Measurements from ENCODE around the gene EFCAB6. TPM values are rescaled to one million over a fixed set of nuclear protein-coding genes. Genes with fewer than 3 reads are reported as not detected.
A peak's percentile ranks its signal among the peaks of the same experiment; 100 is the strongest.

Gene EFCAB6
- total RNA-seq, 1 experiment from 2014 or later = 0.21 TPM

DNA sequence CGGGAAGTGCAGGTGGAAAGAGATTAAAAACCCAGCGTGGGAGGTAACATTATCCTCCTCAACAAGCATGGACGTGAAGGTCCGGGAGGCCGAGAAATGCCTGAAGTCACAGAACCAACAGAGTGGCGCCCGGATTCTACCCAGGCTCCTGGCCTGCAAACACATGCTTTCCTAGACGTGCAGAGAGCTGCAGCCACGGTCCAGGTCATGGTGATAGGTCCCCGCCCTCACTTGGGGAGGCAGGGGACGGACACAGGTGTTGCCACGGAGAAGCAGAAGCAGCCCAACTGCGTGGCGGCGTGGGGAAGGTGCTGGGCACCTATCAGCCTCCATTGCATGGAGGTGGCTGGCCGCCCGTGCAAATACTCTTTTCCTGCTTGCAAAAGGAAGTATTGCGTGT is 251.5 kb downstream of the EFCAB6 start:
- no peaks in the 10 kb centered on the region for H3K27me3 ChIP-seq (ENCODE audit: control insufficient read depth, insufficient read depth, low read length)
- no peaks in the 10 kb centered on the region for H3K4me1 ChIP-seq (ENCODE audit: control insufficient read depth, insufficient read depth, low read length)
- H3K27ac ChIP-seq (ENCODE audit: low read length) = no peak overlapping the region
- POLR2A ChIA-PET = no interaction called here
- no TSS peak for BruUV-seq (replicated peaks)
- peaks cover 3% of the 10 kb centered on the region; the same call in 1 of the 2 replicates for H3K9me3 ChIP-seq (ENCODE audit: control insufficient read depth, insufficient read depth, low read depth, low read length)
- no peak for ATAC-seq
- no peaks in the 10 kb centered on the region for H3K36me3 ChIP-seq (ENCODE audit: control insufficient read depth, insufficient read depth, low read length)
- TF ChIP-seq SIN3A (IDR thresholded peaks at IDR 0.05; ENCODE audit: borderline replicate concordance, insufficient read depth, low read depth, low read length) (no peak), TCF7L2 (IDR thresholded peaks at IDR 0.05; ENCODE audit: low read depth, low read length) (no peak), POLR2AphosphoS5 (IDR thresholded peaks at IDR 0.05; ENCODE audit: low read depth, low read length) (no peak)
- TF ChIP-seq, protein P1, sequence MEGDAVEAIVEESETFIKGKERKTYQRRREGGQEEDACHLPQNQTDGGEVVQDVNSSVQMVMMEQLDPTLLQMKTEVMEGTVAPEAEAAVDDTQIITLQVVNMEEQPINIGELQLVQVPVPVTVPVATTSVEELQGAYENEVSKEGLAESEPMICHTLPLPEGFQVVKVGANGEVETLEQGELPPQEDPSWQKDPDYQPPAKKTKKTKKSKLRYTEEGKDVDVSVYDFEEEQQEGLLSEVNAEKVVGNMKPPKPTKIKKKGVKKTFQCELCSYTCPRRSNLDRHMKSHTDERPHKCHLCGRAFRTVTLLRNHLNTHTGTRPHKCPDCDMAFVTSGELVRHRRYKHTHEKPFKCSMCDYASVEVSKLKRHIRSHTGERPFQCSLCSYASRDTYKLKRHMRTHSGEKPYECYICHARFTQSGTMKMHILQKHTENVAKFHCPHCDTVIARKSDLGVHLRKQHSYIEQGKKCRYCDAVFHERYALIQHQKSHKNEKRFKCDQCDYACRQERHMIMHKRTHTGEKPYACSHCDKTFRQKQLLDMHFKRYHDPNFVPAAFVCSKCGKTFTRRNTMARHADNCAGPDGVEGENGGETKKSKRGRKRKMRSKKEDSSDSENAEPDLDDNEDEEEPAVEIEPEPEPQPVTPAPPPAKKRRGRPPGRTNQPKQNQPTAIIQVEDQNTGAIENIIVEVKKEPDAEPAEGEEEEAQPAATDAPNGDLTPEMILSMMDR (IDR thresholded peaks at IDR 0.05) = no peak
- TF ChIP-seq, protein P2, sequence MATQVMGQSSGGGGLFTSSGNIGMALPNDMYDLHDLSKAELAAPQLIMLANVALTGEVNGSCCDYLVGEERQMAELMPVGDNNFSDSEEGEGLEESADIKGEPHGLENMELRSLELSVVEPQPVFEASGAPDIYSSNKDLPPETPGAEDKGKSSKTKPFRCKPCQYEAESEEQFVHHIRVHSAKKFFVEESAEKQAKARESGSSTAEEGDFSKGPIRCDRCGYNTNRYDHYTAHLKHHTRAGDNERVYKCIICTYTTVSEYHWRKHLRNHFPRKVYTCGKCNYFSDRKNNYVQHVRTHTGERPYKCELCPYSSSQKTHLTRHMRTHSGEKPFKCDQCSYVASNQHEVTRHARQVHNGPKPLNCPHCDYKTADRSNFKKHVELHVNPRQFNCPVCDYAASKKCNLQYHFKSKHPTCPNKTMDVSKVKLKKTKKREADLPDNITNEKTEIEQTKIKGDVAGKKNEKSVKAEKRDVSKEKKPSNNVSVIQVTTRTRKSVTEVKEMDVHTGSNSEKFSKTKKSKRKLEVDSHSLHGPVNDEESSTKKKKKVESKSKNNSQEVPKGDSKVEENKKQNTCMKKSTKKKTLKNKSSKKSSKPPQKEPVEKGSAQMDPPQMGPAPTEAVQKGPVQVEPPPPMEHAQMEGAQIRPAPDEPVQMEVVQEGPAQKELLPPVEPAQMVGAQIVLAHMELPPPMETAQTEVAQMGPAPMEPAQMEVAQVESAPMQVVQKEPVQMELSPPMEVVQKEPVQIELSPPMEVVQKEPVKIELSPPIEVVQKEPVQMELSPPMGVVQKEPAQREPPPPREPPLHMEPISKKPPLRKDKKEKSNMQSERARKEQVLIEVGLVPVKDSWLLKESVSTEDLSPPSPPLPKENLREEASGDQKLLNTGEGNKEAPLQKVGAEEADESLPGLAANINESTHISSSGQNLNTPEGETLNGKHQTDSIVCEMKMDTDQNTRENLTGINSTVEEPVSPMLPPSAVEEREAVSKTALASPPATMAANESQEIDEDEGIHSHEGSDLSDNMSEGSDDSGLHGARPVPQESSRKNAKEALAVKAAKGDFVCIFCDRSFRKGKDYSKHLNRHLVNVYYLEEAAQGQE (IDR thresholded peaks at IDR 0.05; ENCODE audit: insufficient read depth in 1 of 2, low read depth in 2 of 2, low read length in 1 of 2) = no peak
- in situ Hi-C loops (cut with HindIII; ENCODE audit: low pct_unique_long_range_greater_than_20kb, low sequenced_read_pairs) = no loop called here
- no peak overlapping the region for H3K4me3 ChIP-seq (ENCODE audit: low read depth in 2 of 2, low read length in 2 of 2)
- intact Hi-C loops (cut with micrococcal nuclease; ENCODE audit: unreplicated experiment) = no loop called here
- no peak for DNase-seq (ENCODE audit: low read depth, low spot score)
- CTCF ChIA-PET = no interaction called here

DNA sequence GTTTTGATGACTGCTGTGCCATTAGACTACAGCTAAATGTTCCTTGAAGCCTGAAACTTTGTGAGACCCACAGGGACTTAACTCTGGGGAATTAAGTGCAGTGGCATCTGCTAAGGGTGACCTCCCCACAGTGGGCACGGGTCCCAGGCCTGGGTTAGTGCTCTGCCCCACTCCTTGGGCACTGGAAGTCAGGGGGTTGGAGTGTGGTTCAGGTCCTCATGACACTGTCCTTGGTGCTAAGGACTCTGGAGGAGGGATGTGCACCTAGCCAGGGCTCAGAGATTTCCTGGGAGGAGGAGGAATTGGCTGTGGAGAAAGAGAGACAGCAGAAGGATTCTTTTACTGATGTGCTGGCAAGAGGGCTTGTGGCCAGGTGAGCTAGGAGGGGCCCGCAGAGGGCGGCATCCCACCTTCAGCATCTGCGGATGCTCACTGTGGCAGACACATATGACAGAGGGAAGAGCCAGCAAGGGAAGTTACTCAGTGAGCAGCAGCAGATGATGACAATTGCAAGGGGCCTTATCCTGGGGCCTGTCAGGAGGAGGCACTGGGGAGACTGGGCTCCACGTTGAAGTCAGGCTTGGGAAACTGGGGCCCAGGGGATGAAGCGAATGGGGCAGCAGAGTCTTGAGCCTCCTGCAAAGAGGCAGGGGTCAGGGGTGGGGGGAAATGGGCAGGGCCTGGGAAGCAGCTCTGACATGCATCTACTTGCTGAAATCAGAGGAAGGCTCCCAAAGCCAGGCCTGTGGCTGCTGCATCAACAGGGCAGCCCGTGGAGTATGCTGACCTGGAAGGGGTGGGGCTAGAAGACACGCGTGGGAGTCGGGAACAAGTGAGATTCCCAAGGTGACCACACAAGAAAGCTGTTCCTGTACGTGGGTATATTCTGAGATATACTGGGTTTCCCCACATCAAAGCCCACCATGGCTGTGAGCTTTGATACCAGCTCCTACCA is 256.3 kb downstream of the EFCAB6 start:
- Histone ChIP-seq H3K36me3 (ENCODE audit: control insufficient read depth, insufficient read depth, low read length) (no peaks in the 10 kb centered on the region), H3K4me3 (ENCODE audit: low read depth in 2 of 2, low read length in 2 of 2) (no peak overlapping the region), H3K27me3 (ENCODE audit: control insufficient read depth, insufficient read depth, low read length) (no peaks in the 10 kb centered on the region), H3K9me3 (ENCODE audit: control insufficient read depth, insufficient read depth, low read depth, low read length) (peaks cover 3% of the 10 kb centered on the region; the same call in 1 of the 2 replicates), H3K4me1 (ENCODE audit: control insufficient read depth, insufficient read depth, low read length) (no peaks in the 10 kb centered on the region), H3K27ac (ENCODE audit: low read length) (no peak overlapping the region)
- ATAC-seq (no peak), DNase-seq (ENCODE audit: low read depth, low spot score) (no peak)
- BruUV-seq (replicated peaks) = no TSS peak
- no peak for TF ChIP-seq SIN3A (IDR thresholded peaks at IDR 0.05; ENCODE audit: borderline replicate concordance, insufficient read depth, low read depth, low read length)
- TF ChIP-seq, protein P2 (IDR thresholded peaks at IDR 0.05; ENCODE audit: insufficient read depth in 1 of 2, low read depth in 2 of 2, low read length in 1 of 2) = peak; percentile 11 to 40; a peak in 2 of 4 replicates
- TF ChIP-seq TCF7L2 (IDR thresholded peaks at IDR 0.05; ENCODE audit: low read depth, low read length) = no peak
- no peak for TF ChIP-seq POLR2AphosphoS5 (IDR thresholded peaks at IDR 0.05; ENCODE audit: low read depth, low read length)
- TF ChIP-seq, protein P1 (IDR thresholded peaks at IDR 0.05) = no peak
- intact Hi-C loops (cut with micrococcal nuclease; ENCODE audit: unreplicated experiment) = no loop called here
- in situ Hi-C loops (cut with HindIII; ENCODE audit: low pct_unique_long_range_greater_than_20kb, low sequenced_read_pairs) = no loop called here
- CTCF ChIA-PET = no interaction called here
- POLR2A ChIA-PET = interaction anchor here (0.6 kb wide), 1 partner anchor 124 kb away, joined by 3 read pairs; no protein-coding TSS in a partner anchor
